Measurements from ENCODE around the gene OR2AE1.

The OR2AE1 gene

GRCh38 chr7:99839287-99840021, 37.4 kb downstream of the OR2AE1 start:
- H3K36me3 Mint-ChIP-seq, result no peaks in the 10 kb centered on the region
- no peak overlapping the region for H3K4me3 Mint-ChIP-seq
- CTCF ChIA-PET, result interaction anchor here (1.2 kb wide), 1 partner anchor 207 kb away, joined by 3 read pairs; no protein-coding TSS in a partner anchor
- no peaks in the 10 kb centered on the region for H3K9me3 Mint-ChIP-seq
- H3K27me3 Mint-ChIP-seq, result peaks cover 4% of the 10 kb centered on the region
- no peak overlapping the region for H3K27ac Mint-ChIP-seq
- H3K4me1 Mint-ChIP-seq, result peaks cover 3% of the 10 kb centered on the region
- DNase-seq, result no peak

GRCh38 chr7:99837649-99838361, 39.0 kb downstream of the OR2AE1 start:
- no peaks in the 10 kb centered on the region for H3K36me3 Mint-ChIP-seq
- DNase-seq, result no peak
- H3K27ac Mint-ChIP-seq, result no peak overlapping the region
- no peaks in the 10 kb centered on the region for H3K9me3 Mint-ChIP-seq
- CTCF ChIA-PET, result interaction anchor here (0.6 to 1.2 kb wide), 5 partner anchors 214 to 743 kb away, joined by 3 to 4 read pairs (median 3); partner anchors contain the start of gene ZNF394
- H3K4me3 Mint-ChIP-seq, result no peak overlapping the region
- H3K27me3 Mint-ChIP-seq, result peaks cover 4% of the 10 kb centered on the region
- H3K4me1 Mint-ChIP-seq, result peaks cover 3% of the 10 kb centered on the region

- Mint-ChIP-seq H3K9me3 (no peaks in the 10 kb centered on the region), H3K36me3 (no peaks in the 10 kb centered on the region), H3K4me1 (peaks cover 3% of the 10 kb centered on the region), H3K4me3 (no peak overlapping the region), H3K27ac (no peak overlapping the region), H3K27me3 (peaks cover 7% of the 10 kb centered on the region)
- DNase-seq, result no peak
- CTCF ChIA-PET, result no interaction called here
Measured at GRCh38 chr7:99835189-99835588, 41.6 kb downstream of the OR2AE1 start.

- CTCF ChIA-PET, result no interaction called here
Measured at GRCh38 chr7:99834382-99834781, 42.5 kb downstream of the OR2AE1 start.

GRCh38 chr7:99833289-99833877, 43.5 kb downstream of the OR2AE1 start:
- no peak for DNase-seq
- Mint-ChIP-seq H3K9me3 (no peaks in the 10 kb centered on the region), H3K27ac (no peak overlapping the region), H3K36me3 (no peaks in the 10 kb centered on the region), H3K27me3 (peaks cover 11% of the 10 kb centered on the region), H3K4me3 (no peak overlapping the region), H3K4me1 (peaks cover 3% of the 10 kb centered on the region)
- CTCF ChIA-PET, result no interaction called here

More at GRCh38 chr7:99834382-99834781, 42.5 kb downstream of the OR2AE1 start:
- Mint-ChIP-seq H3K36me3 (no peaks in the 10 kb centered on the region), H3K27ac (no peak overlapping the region), H3K4me1 (peaks cover 3% of the 10 kb centered on the region), H3K27me3 (peaks cover 7% of the 10 kb centered on the region), H3K9me3 (no peaks in the 10 kb centered on the region), H3K4me3 (no peak overlapping the region)
- DNase-seq, result no peak

- Mint-ChIP-seq H3K9me3 (no peaks in the 10 kb centered on the region), H3K4me3 (no peak overlapping the region), H3K27me3 (peaks cover 16% of the 10 kb centered on the region), H3K4me1 (no peaks in the 10 kb centered on the region), H3K36me3 (no peaks in the 10 kb centered on the region), H3K27ac (no peak overlapping the region)
- DNase-seq, result no peak
- CTCF ChIA-PET, result no interaction called here
Measured at GRCh38 chr7:99831595-99831994, 45.2 kb downstream of the OR2AE1 start.

GRCh38 chr7:99829524-99830160, 47.2 kb downstream of the OR2AE1 start:
- no peak overlapping the region for H3K4me3 Mint-ChIP-seq
- H3K27me3 Mint-ChIP-seq, result peaks cover 24% of the 10 kb centered on the region
- CTCF ChIA-PET, result no interaction called here
- H3K36me3 Mint-ChIP-seq, result no peaks in the 10 kb centered on the region
- no peaks in the 10 kb centered on the region for H3K9me3 Mint-ChIP-seq
- no peaks in the 10 kb centered on the region for H3K4me1 Mint-ChIP-seq
- no peak for DNase-seq
- no peak overlapping the region for H3K27ac Mint-ChIP-seq

- DNase-seq, result no peak
- no peaks in the 10 kb centered on the region for H3K36me3 Mint-ChIP-seq
- CTCF ChIA-PET, result interaction anchor here (0.6 kb wide), 1 partner anchor 158 kb away, joined by 3 read pairs; no protein-coding TSS in a partner anchor
- no peak overlapping the region for H3K4me3 Mint-ChIP-seq
- peaks cover 24% of the 10 kb centered on the region for H3K27me3 Mint-ChIP-seq
- no peaks in the 10 kb centered on the region for H3K4me1 Mint-ChIP-seq
- no peaks in the 10 kb centered on the region for H3K9me3 Mint-ChIP-seq
- H3K27ac Mint-ChIP-seq, result no peak overlapping the region
Measured at GRCh38 chr7:99828811-99829210, 48.0 kb downstream of the OR2AE1 start.

GRCh38 chr7:99827040-99827778, 49.6 kb downstream of the OR2AE1 start:
- H3K4me3 Mint-ChIP-seq, result no peak overlapping the region
- H3K27me3 Mint-ChIP-seq, result peaks cover 31% of the 10 kb centered on the region
- DNase-seq, result no peak
- H3K36me3 Mint-ChIP-seq, result no peaks in the 10 kb centered on the region
- CTCF ChIA-PET, result no interaction called here
- H3K27ac Mint-ChIP-seq, result no peak overlapping the region
- H3K9me3 Mint-ChIP-seq, result no peaks in the 10 kb centered on the region
- H3K4me1 Mint-ChIP-seq, result no peaks in the 10 kb centered on the region
